GM20431 (cell line): ENCODE data around the gene LIF.

ENCODE experiments used
- in situ Hi-C: fragments of 300-500 bp; cut with MseI, MboI; formaldehyde crosslinking; loops from one replicate; pipeline ENCODE4 v1.15.0; 2020; ENCODE audit warnings: low sequenced_read_pairs; ENCODE audit not compliant: unreplicated experiment

LIF gene

DNA sequence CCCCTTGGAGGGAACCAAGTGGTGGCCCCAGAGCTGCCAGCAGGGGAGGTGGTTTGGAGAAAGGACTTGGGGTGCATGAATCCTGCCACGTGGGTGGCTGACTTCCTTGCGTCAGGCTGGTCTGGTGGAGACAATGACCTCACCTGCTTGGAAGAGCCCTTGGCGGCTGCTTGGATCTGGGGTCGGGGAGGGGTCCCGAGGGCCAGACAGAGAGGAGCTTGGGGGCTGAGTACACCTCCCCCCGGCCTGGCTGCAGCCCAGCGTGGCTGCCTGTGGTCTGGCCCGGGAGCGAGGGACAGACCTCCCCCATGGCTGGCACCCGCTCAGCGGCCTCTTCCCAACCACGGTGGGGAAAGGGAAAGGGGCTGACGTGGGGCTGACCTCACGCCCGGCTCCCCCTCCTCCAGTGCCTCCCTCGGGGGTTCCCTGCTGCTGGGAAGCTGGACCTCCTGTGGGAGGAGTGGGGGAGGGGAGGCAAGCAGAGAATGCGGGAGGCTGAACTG, 13.8 kb downstream of the LIF start:
- in situ Hi-C loops: no loop called here

DNA sequence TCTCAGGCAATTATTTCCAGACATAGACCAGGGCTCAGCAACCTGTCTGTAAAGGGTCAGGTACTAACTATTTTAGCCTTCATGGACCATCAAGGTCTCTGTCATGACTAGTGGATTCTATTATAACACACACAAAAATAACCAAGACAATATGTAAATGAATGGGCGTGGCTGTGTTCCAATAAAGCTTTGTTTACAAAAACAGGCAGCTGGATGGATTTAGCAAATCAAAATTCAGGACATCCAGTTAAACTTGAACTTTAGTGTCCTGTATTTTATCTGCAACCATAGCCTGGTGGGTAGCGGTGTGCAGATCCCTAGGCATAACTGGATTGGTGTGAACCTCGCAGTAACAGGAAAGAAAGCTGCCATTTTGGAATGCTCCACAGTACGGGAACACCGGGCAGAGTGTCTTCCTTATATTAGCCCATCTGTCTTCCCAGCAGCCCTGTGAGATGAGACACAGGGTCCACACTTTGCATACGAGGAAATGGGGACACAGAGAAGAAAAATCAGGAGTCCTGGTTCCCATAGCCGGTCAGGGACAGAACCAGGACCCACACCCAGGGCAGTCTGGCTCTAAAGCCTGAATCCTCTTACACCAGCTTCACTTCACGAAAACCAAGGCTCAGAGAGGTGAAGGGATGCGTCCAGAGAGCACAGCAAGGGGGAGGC, 15.6 kb downstream of the LIF start:
- in situ Hi-C loops: no loop called here

DNA sequence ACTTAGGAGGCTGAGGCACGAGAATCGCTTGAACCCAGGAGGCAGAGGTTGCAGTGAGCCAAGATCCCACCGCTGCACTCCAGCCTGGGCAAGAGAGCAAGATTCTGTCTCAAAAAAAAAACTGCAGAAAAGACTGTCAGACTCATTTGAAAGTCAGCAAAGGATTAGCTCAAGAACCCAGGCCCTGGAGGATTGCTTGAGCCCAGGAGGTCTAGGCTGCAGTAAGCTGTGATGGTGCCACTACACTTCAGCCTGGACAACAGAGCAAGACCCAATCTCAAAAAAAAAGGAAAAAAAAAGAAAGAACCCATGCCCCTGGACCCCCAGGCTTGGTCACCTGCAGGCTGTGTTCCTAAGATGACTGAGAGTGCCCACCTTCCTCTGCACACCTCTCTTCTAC, 16.2 kb downstream of the LIF start:
- in situ Hi-C loops: no loop called here

DNA sequence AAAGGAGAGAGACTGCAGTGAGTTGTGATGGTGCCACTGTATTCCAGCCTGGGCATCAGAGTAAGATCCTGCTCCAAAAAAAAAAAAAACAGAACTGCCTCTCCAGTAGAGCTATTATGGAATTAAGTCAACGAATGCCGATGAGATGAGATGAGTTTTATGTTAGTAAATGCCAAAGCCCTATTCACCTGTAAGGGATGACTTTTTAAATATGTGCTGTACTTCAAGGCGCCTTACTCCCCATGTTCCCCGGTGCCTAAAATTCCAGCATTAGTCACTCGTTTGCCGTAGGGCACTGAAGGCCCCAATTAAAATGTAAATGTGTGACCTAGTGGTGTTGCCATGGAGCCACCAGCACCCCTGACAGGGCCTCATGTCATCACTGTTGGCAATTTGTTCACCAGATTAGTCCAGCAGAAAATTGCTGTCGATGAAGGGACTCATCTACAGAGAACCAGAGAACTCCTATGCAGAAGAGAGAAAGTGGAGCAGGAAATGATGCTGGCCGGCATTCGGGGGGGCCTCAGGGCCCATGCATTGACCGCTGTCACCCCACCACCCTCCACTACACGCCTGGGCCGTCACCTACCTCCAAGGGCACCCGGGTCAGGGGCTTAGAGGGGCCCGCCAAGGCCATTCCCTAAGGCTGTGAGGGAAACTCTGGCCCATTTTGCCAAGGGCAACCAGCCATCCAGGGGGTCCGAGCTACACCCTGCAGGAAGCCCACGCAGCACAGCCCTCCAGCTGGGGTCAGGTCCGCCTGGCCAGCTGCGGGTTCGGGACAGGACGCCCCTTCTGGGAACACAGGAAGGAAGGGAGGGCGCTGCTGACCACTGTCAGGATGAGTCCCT, 17.8 kb downstream of the LIF start:
- in situ Hi-C loops: no loop called here

DNA sequence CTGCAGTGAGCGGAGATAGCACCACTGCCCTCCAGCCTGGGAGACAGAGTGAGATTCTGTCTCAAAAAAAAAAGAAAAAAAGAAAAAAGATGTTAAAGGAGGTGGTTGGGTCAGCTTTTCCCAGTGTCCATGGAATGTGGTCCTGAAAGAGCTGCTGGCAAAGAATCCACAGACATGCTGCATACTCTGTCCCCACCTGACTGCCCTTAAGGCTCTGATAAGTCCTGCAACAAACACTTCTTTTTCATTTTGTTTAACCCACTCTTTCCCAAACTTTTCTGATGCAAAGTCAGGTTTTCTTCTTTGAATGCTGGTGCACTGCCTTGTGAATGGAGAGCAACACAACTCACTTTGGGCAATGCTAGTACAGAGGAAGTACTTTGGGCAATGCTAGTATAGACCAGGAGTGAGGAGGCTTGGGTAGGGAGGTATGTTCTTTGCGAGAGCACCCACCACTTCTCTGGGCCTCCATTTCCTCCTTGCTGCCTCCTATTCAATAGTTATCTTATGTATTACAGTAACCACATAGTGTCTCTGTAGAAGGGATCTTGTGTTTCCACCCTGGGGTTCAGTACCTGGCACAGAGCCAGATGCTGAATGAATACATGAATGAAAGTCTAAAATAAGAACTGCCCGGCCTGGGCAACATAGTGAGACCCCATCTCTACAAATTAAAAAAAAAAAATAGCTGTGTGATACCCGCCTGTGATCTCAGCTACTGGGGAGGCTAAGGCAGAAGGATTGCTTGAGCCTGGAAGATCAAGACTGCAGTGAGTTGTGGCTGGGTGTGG, 18.9 kb downstream of the LIF start:
- in situ Hi-C loops: no loop called here

DNA sequence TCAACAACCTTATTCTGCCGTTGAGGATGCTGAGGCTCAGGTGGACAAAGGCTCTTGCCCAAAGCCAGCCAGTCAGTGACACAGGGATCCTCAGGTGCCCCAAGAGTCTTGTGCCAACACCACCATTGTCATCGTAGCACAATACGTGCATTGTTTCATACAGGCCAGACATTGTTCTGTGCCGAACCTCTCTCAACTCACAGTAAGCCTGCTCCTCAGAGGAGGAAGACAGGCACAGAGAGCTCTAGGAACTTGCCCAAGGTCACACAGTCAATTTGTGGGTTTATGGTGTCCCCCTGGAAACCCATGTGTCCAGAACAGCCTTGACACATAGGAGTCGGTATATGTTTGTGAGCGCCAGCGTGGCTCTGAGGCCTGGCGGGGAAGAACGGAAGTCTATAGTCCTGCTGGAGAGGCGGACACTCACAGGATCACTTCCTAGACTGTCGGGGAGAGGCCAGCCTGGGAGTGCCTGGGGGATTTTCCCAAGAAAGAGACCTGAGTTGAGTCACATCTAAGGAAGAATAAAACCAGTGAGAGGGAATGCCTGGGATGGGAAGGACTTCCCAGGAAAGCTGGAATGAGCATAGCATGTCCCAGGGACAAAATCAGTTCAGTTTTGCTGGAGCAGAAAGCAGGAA, 20.2 kb downstream of the LIF start:
- in situ Hi-C loops: no loop called here

DNA sequence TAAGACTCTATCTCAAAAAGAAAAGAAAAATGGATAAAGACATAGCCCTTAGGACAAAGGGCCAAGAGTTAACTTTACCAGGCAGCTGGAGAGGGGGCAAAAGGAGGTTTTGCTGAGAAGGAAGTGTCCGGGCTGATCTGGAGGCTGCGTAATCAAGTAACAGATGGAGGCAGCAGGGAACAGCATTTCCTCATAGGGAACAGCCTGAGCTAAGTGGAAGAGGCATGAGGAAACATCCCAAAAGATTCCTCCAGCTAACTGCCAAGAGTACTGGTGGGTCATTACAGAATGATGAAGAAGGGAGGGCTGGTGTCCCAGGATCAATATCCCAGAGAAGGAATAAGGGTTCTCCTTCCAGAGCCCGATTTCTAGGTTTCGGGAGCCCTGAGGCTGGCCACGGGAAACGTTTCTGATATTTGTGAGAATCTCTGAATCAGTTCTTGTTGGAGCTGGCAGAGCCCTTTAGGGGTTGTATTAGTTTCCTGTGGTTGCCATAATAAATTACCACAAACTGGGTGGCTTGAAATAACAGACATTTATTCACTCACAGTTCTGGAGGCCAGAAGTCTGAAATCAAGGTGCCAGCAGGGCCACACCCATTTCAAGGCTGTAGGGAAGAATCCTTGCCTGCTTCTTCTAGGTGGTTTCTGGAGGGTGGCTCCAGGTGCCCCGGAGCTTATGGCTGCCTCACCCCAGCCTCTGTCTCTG, 21.2 kb downstream of the LIF start:
- in situ Hi-C loops: no loop called here

DNA sequence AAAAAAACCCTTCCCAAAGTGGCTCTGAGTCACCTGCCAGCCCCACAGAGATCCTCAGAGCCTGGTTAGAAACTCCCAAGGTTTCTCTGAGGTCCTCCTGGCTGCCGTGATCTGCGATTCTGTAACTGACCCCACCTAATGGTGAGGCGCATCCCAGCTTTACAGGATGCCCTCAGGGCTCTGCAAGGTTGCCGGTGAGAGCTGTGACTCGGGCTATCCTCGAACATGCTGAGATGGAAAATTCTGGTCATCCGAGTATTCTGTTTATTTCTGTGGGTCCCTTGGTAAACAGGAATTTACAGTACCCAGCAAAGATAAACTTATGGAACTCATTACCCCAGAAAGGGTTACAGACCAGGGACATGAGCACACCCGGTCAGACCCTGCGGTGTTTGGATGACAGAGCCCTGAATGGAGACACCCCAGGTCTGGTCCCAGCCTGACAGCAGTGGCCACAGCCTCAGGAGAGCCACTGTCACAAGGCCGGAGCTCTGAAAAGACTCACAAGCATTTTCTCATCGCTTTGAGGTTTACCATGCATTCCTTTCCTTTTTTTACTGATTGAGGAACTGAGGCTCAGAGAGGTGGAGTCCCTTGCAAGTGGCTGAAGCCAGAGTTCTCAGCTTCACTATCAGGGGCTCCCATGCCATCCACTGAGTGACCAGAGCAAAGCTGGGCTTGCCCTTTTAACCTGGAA, 22.2 kb downstream of the LIF start:
- in situ Hi-C loops: no loop called here

DNA sequence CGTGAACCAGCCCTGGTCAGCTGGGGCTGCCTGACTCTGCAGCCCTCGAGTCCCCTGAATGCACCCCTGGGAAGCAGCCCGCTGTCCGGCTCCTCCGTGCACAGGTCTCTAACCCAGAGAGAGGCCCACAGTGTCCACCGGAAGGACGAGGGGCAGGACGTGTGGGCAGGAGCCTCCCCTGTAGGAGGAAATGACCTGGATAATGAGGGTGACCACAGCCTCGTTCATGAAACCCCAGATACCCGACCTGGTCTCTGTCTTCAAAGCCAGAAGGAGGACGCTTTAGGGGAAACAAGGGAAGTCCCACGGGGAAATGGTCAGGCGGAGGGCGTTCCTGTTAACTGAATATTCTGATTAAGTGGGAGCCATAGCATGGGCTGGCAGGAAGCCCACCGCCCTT, 23.3 kb downstream of the LIF start:
- in situ Hi-C loops: no loop called here

DNA sequence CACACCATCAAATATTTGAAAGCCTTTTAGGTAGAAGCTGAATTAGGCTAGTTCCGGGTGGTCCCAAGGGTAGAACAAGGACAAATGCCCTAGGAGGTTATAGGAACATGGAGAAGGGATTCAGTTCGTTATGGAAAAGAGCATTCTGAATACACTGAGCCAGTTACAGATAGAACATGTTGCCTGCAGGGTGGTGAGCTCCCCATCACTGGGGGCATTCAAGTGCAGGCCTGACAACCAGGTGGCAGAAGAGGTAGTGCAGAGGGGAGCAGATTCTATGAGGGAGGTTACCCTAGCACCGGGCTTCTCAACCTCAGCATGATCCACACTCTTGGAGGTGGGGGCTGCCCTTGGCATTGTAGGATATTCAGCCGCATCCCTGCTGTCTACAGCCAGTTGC, 24.2 kb downstream of the LIF start:
- in situ Hi-C loops: no loop called here

DNA sequence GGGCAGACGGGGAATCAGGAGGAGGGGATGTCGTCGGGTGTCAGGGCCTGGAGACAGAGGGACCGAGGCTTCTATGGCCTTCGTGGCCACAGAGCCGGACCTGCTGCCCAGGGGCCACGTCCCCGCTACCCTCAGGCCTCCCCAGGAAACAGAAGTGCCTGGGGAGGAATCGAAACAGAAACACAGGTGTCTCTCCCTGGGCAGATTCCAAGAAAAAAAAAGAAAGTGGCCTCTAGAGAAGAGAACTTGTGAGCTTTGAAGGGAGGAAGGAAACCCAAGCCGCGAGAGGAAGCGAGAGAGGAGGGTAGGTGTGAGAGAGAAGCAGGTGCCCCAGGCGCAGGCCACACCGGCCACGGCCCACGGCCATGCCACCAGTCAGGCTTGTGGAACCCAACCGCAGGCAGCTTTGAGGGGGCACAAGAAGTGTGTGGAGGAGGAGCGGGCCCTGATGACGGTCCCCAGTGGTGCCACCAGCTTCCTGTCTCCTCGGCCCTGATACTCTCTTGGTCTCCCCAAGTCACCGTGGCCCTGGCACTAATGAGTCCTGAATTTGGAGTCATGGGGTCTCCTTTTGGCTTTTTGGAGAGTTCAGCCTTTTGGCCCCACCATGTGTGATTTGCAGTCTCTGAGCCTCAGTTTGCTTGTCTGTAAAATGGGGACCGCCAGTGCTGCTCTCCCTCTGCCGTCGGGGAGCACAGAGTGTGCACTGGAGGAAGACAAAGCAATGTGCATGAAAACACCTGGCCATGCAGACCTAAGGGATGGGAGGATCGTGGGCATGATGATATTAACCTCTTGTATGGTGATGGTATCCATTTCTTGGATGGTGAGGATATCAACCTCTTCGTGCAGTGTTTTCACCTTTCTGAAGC, 25.2 kb downstream of the LIF start:
- in situ Hi-C loops: no loop called here

DNA sequence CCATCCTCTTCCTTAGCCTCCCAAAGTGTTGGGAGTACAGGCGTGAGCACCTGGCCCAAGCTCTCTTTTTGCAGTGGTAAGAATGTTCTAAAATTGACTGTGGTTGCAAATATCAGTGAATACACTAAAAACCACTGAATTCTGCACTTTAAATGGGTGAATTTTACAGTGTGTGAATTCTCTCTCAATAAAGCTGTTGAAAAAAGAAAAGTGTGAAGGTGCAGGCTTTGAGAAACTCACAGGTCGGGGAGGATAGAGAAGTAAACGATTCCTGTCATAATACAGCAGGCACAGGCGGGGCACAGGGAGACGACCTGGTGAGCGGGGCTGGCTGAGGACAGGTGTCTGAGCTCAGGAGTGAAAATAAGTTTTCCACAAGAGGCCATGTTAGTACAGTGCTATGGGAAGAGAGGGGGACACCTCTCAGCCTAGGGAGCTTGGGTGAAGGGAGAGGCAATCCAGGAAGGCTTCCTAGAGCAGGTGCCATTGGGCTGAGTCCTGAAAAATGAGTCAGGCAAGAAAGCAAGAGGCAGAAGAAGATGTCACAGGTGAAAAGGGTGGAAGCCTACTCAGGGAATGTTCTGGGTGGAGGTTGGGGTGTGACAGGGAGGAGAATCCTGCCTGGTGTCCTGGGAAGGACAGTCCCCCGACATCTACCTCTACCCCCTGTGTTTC, 26.1 kb downstream of the LIF start:
- in situ Hi-C loops: no loop called here

DNA sequence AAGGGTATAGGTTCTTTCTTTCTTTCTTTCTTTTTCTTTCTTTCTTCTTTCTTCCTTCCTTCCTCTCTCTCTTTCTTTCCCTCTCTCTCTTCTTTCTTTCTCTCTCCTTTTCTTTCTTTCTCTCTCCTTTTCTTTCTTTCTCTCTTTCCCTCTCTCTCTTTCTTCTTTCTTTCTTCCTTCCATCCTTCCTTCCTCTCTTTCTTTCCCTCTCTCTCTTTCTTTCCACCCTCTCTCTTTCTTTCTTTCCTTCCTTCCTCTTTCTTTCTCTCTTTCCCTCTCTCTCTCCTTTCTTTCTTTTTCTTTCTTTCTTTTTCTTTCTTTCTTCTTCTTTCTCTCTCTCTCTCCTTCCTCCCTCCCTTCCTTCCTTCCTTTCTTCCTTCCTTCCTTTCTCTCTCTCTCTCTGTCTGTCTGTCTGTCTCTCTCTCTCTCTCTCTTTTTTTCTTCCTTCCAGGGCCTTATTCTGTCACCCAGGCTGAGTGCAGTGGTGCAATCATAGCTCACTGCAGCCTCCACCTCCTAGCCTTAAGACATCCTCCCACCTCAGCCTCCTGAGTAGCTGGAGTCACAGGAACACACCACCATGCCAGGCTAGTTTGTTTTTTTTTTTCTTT, 26.8 kb downstream of the LIF start:
- in situ Hi-C loops: no loop called here

DNA sequence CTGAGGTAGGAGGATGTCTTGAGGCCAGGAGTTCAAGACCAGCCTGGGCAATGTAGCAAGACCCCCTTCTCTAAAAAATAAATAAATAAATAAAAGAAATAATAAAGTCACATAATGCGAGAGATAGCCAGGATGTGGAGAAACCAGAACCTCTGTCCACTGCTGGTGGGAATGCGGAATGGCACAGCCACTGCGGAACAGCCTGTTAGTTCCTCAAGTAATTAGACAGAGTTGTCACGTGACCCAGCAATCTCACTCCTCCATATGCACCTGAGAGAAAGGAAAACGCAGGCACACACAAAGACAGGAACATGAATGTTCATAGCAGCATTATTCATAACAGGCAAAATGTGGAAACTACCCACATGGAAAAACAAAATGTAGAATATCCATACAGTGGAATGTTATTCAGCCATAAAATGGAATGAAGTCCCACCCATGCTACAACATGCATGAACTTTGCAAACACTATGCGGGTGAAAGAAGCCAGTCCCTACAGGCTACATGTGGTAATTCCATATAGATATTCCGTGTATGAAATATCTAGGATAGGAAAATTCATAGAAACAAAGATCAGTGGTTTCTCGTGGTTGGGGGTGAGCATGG, 27.4 kb downstream of the LIF start:
- in situ Hi-C loops: no loop called here

DNA sequence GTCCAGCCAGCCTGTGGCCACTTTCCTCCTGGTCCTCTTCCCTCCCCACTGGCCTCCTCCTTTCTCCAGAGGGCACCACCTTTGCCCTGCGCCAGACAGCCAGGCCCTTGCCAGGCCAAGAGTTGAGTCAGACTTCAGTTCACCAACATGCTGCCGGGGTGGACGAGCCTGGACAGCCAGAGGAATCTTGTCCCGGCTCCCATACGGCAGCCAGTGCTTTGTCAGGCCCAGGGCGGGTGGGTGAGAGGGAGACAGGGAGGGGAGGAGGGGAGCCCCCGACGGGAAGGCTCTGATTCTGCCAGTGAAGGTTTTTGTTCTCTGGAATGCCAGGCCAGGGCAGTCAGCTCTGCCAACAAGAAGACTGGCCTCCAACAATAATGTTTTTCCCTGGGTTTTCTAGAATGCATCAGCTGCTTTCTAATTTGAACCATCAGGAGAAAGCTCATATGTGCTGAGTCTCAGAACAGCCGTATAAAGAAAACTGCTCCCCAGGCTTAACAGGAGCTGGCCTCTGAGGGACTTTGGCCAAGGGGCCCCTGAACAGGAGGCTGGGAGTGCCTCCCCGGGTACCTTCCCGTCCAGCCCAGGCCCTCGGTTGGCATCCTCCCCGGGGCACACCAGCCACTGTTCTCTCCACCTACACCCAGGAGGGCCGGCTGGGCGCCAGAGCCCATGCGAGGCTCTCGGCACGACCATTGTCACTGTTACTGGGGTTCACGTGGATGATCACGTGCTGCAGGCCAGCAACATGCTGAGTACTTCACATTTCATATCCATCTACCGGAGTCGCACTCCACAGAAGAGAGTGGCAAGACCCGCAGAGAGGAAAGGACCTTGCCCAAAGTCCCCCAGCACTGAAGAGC, 28.6 kb downstream of the LIF start:
- in situ Hi-C loops: no loop called here

DNA sequence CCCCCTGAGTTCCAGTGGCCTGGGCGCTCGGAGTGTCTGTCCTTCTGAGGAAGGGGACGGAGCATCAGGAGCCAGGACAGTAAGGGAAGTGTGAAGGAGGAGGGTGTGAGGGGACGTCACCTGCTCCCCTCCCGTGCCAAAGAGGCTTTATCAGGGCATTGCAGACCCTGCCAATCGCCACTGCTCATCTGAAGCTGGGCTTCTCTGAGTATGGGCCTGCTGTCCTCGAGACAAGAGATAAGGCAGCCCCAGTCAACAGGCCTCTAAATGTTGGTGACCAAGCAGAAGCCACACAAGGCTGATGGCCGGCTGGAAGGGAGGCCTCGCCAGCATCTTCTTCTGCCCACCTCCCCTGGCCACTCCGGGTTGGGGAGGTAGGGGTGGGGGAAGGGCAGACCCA, 29.8 kb downstream of the LIF start:
- in situ Hi-C loops: no loop called here
